ENCODE results near the gene USF2. TPM values are rescaled to one million over a fixed set of nuclear protein-coding genes. Genes with fewer than 3 reads are reported as not detected.
A peak's percentile ranks its signal among the peaks of the same experiment; 100 is the strongest.

Gene USF2
- total and polyA plus RNA-seq, 2 of the 8 experiments (the other 6 are each of a cell fraction or from before 2014, with no cell fraction given): 74.1 to 109 TPM

DNA sequence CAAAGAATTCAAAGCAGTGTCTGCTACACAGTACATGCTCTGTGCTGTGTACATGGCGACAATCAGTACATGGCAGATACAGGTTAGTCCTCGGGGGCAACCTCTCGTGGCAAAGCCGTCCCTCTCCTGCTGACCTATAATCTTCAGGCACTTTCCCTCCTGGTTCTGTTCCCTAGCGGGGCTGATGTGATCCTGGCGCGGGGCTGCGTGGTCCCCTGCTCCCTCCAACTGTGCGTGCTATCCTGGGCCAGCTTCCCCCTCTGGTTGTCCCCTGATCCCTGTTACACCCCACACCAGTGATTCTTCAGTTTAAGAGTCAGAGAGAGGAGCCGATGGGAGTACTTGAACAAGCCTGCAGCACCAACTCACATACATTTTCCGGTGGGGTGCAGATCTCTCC, 35.3 kb downstream of the USF2 start:
- POLR2A ChIA-PET (ENCODE audit: partially characterized antibody): interaction anchor here (1.3 kb wide), 1 partner anchor 14 kb away, joined by 3 read pairs; no protein-coding TSS in a partner anchor
- CTCF ChIA-PET (ENCODE audit: partially characterized antibody): interaction anchor here (0.6 to 0.9 kb wide), 2 partner anchors 204 to 274 kb away, joined by 3 read pairs; no protein-coding TSS in a partner anchor

More for the DNA sequence above, 35.3 kb downstream of the USF2 start:
- H2BK120ac ChIP-seq (replicated peaks; ENCODE audit: low read depth, low read length): no peak overlapping the region
- no peak overlapping the region for H2AFZ ChIP-seq (ENCODE audit: low read length)
- H2BK20ac ChIP-seq (ENCODE audit: low read length): no peak overlapping the region
- H3K9me3 ChIP-seq (ENCODE audit: insufficient read depth in 2 of 2, low read depth in 1 of 2, low read length in 1 of 2): no peaks in the 10 kb centered on the region
- H4K20me1 ChIP-seq (replicated peaks in 1 of 2; ENCODE audit: control insufficient read depth in 1 of 2, insufficient read depth in 2 of 2, low read length in 2 of 2): peaks cover 0 to under 1% of the 10 kb centered on the region in 2 experiments
- no peak overlapping the region for H2BK15ac ChIP-seq (ENCODE audit: low read length)
- TF ChIP-seq MAX (IDR thresholded peaks at IDR 0.05) (no peak), BRCA1 (IDR thresholded peaks at IDR 0.05; ENCODE audit: low read depth, low read length) (no peak), EGR1 (IDR thresholded peaks at IDR 0.05; ENCODE audit: borderline replicate concordance, low read depth, low read length) (no peak)
- no peak for DNase-seq (ENCODE audit: low read depth in 1 of 2, low spot score in 2 of 2)
- no peak overlapping the region for H3K56ac ChIP-seq (replicated peaks; ENCODE audit: insufficient read length, low read depth, low read length)
- H3K23ac ChIP-seq (ENCODE audit: insufficient read length): no peak overlapping the region
- no peak overlapping the region for H4K5ac ChIP-seq (ENCODE audit: insufficient read length, low read depth, low read length)
- H2AK5ac ChIP-seq (ENCODE audit: low read depth, low read length): no peak overlapping the region
- H3K79me2 ChIP-seq (ENCODE audit: control insufficient read depth in 1 of 2, insufficient read depth in 2 of 2, low read length in 2 of 2): no peaks in the 10 kb centered on the region
- no peak overlapping the region for H2BK5ac ChIP-seq (ENCODE audit: low read depth, low read length)
- H4K8ac ChIP-seq (ENCODE audit: extremely low read depth, insufficient read depth, low read length): no peak overlapping the region
- peaks cover 0 to 2% (median 0%) of the 10 kb centered on the region in 4 experiments; a peak in 1 of 7 replicates for H3K4me1 ChIP-seq (replicated peaks in 1 of 4; ENCODE audit: control insufficient read depth in 3 of 4, insufficient read depth in 4 of 4, low read length in 3 of 4)
- no peak overlapping the region for H3K4me3 ChIP-seq (ENCODE audit: extremely low read depth in 1 of 4, insufficient read depth in 2 of 4, low read depth in 3 of 4, low read length in 4 of 4)
- no peak overlapping the region for H3K27ac ChIP-seq (ENCODE audit: low read depth, low read length)
- no peak overlapping the region for H3K9ac ChIP-seq (replicated peaks in 1 of 4; ENCODE audit: extremely low read depth in 1 of 4, low read depth in 3 of 4, low read length in 3 of 4)
- peak overlapping the region; percentile 40 for H4K91ac ChIP-seq (replicated peaks; ENCODE audit: insufficient read length, low read length)
- no peak overlapping the region for H3K4me2 ChIP-seq (ENCODE audit: insufficient read depth in 1 of 2, low read depth in 2 of 2, low read length in 2 of 2)
- 88% methylated on average over 9 of the region's 11 CpGs; no CpG with 5 or more reads in 1 of the 2 experiments for WGBS, 2 experiments (ENCODE audit: extremely low coverage in 1 of 2, insufficient coverage in 1 of 2, insufficient read length in 1 of 2, insufficient replicate concordance in 2 of 2, low coverage in 1 of 2, low lambda C conversion rate in 2 of 2, missing lambda C conversion rate in 1 of 2)
- H3K14ac ChIP-seq (ENCODE audit: insufficient read length): no peak overlapping the region
- no peaks in the 10 kb centered on the region for H3K27me3 ChIP-seq (replicated peaks in 1 of 4; ENCODE audit: control insufficient read depth in 3 of 4, extremely low read depth in 1 of 4, insufficient read depth in 3 of 4, low read length in 3 of 4)
- H3K18ac ChIP-seq (ENCODE audit: extremely low read depth, low read length): no peak overlapping the region
- H2BK12ac ChIP-seq (ENCODE audit: low read depth, low read length): peak overlapping the region; percentile 20; the same call in 1 of the 2 replicates
- no peaks in the 10 kb centered on the region for H3K36me3 ChIP-seq (ENCODE audit: control insufficient read depth in 2 of 4, insufficient read depth in 4 of 4, low read length in 3 of 4)
- FAIRE-seq: no peak
- no peaks in the 10 kb centered on the region for H3K23me2 ChIP-seq (ENCODE audit: low read depth, low read length)
- no peak overlapping the region for H3K4ac ChIP-seq (replicated peaks; ENCODE audit: insufficient read length, low read depth, low read length)
- no peaks in the 10 kb centered on the region for H3K79me1 ChIP-seq (ENCODE audit: low read depth, low read length)

All from H1 (cell line).